ENCODE data around the gene PRKCA.
A peak's percentile ranks its signal among the peaks of the same experiment; 100 is the strongest.
"Not testable (repeated sequence)": the region's sequence is repeated elsewhere in the genome, so short reads cannot be mapped to it uniquely, and the experiment has no call there.

The PRKCA gene

DNA sequence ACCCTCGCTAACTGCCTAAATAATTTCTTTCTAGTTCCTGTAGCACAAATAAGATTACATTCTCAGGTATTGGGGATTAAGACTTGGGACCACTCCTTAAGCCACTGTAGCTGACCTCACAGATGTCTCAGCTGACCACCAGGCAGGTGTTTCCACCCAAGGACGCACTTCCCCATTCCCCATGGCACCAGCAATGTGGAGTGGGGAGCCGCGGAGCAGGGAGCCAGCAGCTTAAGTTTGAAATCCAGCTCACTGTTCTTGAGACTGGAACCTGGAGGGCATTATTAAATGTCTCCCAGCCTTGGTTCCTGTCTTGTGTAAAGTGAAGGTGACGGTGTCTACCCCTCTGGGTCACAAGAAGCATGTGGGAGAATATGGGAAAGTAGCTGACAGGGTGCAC lies 283.1 kb downstream of the PRKCA start:
- DNase-seq = no peak

GRCh38 chr17:66589892-66590291 lies 287.5 kb downstream of the PRKCA start:
- no peak for DNase-seq

DNA sequence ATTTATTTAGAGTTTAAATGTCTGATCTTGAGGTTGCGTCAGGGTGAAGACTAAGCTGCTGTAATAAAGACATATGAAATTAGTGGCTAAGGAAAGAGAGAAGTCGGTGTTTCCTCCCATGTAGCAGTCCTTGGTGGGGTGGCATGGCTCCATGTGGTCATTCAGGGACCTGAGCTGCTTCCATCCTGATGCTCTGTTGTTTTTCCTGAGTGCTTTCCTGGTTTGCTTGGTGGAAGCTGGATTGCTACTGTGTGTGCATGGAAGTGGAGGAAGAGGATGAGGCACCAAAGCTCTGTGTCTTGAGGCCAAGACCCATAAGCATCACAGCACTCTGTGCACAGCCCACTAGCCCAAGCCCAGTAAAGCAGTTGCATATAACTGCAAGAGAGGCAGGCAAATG lies 290.7 kb downstream of the PRKCA start:
- no peak for DNase-seq

- no peak for DNase-seq
These were observed 293.5 kb downstream of the PRKCA start for GRCh38 chr17:66595893-66596292.

DNA sequence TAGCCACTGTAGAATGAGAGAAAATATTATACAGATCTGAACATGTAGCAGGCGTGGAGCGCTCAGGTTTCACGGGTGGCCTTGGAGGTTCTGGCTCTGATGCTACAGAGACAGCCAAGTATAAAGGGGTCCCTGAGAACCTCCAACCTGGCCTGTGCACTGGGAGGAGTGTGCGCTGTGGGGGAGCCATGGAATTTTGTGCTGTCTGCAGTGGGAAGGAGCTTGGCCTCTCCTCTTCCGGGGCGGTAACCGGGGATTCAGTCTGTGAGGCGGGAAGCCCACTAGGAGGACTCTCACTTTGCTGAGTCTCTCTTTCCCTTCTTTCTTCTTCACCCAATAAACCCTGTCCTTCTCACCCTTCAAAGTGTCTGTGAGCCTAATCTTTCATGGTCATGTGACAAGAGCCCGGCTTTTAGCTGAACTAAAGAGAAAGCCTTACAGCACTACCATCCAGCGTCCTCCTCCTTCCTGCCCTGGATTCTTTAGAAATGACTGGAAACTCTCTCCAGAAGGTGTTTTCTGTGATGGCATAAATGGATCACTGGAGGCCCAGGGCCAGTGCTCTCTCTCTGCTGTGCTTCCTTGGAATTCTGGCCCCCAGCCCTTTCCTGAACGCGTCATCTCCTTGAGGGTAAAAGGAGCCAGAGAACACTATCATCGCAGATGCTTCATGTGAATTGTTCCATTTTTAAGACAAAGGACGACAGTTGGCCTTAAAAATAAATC lies 300.4 kb downstream of the PRKCA start:
- peak; percentile 12 for DNase-seq

- no peak for DNase-seq
These were observed 302.0 kb downstream of the PRKCA start for GRCh38 chr17:66604376-66604775.

GRCh38 chr17:66605541-66605940 lies 303.1 kb downstream of the PRKCA start:
- DNase-seq = no peak

DNA sequence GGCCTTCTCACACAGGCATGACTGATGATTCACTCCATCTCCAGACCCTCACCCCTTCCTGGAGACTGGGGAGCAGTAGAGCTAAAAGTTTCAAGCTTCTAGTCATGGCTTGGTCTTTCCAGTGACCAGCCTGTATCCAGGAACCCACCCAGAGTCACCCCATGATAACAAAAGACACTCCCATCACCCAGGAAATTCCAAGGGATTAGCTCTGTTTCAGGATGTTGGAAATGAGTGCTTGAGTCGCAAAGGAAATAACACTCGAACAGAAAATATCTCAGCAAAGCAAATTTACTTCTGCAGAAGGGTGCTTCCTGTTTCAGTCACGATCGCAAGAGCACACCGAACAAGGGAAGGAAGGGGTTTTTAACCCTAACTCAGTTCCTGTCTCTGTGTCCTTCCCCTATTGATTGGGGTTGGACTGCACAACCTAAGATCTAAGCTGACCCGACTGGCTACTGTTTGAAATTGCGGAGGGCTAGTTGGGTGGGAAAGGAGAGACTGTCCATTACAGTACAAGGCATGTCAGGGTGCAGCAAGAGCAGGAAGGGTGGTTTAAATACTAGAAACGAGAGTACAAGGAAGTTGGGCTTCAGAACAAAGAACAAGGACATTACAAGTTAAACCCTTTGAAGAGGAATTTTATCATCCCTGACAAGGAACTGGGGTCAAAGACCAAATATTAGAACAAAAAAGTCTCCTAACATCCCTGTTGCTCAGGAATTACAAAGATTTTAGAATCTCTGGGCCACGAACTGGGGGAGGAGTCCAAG lies 308.1 kb downstream of the PRKCA start:
- DNase-seq = peak; percentile 18

GRCh38 chr17:66611397-66611796 lies 309.0 kb downstream of the PRKCA start:
- DNase-seq = no peak

GRCh38 chr17:66612993-66613392 lies 310.6 kb downstream of the PRKCA start:
- DNase-seq = no peak

GRCh38 chr17:66614469-66614868 lies 312.1 kb downstream of the PRKCA start:
- DNase-seq = no peak

- DNase-seq = no peak
These were observed 316.8 kb downstream of the PRKCA start for GRCh38 chr17:66619206-66619605.

GRCh38 chr17:66620528-66620927 lies 318.1 kb downstream of the PRKCA start:
- no peak for DNase-seq

DNA sequence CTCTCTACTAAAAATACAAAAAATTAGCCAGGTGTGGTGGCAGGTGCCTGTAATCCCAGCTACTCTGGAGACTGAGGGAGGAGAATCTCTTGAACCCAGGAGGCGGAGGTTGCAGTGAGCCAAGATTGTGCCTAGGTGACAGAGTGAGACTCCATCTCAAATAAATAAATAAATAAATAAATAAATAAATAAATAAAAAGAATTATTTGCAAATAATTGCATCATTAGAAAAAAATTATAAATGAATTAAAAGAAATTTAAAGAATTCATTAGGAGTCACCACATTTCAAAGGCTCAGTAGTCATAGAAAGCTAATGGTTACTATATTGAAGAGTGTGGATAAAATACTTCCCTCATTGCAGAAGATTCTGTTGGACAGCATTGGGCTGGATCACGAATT lies 322.2 kb downstream of the PRKCA start:
- not testable (repeated sequence) for DNase-seq

GRCh38 chr17:66625311-66625767 lies 322.9 kb downstream of the PRKCA start:
- peak; percentile 77 for DNase-seq

DNA sequence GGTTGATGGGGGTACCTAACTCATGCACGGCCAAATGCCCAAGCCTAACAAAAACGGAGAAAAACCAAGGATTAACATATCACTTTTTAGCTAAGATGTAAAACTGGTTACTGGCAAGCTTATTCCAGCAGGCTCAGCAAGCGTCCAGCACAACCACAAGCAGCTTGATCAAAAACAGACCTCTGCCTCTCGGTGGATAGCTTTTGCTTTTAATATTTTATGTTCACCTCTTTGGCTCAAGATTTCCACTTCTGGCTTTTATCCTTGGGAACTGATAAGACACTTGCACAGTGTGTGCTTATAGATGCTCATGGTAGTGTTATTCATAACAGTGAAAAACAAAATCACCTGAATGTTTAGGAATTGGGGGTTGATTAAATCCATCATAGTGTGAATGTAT lies 325.6 kb downstream of the PRKCA start:
- DNase-seq = no peak

DNA sequence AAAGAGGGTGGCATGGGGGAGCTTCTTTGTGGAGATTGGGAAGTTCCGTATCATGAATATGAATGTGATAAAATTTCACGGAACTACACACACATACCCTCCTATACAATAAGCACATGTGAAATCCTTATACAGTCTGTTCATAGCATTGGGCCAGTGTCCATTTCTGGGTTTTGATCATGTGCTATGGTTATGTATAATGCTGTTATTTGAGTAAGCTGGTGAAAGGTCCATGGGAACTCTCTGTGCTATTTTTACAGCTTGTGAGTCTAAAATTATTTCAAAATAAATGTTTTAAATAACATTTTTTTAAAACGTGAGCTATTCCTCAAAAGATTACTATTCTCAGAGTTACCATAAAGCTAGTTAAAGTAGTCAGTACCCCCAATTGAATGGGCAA lies 327.3 kb downstream of the PRKCA start:
- no peak for DNase-seq

GRCh38 chr17:66630379-66630778 lies 328.0 kb downstream of the PRKCA start:
- no peak for DNase-seq

DNA sequence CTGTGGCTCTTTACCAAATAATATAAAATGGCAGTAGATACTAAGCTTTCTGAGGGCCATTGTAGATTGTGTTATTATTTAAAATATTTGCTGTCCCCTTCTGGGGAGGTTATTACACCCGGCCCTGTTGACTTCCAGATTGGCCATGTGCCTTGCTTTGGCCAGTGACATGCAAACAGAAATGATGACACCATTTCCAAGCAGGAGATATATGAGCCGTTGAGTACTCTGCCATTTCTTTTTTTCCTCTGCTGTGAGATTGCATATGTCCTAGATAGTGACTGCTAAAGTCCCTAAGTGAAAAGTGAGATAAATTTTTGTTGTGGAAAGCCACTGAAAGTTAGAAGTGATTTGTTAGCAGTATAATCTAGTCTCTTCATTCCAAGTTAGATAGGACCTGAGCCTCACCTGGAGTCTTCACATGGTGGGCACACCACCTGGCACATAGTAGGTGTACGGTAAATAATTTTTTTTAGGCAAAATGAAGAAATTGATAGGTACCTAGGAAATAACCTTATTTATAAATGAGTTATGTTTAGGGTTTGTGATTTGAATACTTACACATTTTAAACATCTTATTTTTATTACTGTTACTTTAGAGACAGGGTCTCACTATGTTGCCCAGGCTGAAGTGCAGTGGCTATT lies 328.5 kb downstream of the PRKCA start:
- no peak for DNase-seq

GRCh38 chr17:66632731-66633130 lies 330.3 kb downstream of the PRKCA start:
- no peak for DNase-seq

GRCh38 chr17:66633317-66633965 lies 331.0 kb downstream of the PRKCA start:
- DNase-seq = no peak

GRCh38 chr17:66634193-66634592 lies 331.8 kb downstream of the PRKCA start:
- DNase-seq = no peak

DNA sequence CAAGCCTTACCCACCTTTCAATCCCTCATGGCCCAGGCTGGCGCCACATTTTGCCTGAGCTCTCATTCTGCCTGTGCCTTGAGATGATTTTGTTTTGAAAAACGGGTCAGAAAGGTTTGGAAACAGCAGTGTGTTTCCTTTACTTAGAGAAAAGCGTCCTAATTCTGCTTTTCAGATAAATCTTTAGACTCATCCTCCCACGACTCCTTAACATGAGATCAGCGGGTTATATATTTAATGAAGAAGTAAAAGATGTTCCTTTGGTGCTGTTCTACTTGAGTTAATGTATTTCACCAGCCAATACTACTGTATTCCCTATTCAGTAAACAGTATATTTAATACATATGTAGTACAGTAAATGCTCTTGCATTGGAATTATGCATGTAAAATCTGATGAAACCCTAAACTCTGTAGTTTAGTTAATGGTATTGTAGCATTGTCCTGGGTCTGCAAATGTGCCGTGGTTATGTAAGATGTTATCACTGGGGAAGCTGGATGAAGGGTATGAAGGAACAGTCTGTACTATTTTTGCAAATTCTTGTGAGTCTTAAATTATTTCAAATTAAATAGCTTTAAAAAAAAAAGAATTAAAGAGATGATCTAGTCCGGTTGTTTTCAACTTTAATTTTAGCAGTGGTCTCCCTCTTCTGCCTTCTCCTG lies 333.1 kb downstream of the PRKCA start:
- DNase-seq = no peak

All from DMS53 (cell line).